ENCODE measurements around the gene MRPS7.

Gene MRPS7

GRCh38 chr17:75244133-75244866 is 17.4 kb upstream of the MRPS7 start:
- ChIA-PET CTCF (interaction anchor here (0.5 to 2.7 kb wide), 6 partner anchors 8 to 202 kb away, joined by 3 to 11 read pairs (median 3); partner anchors contain the start of genes GGA3 and MRPS7), POLR2A (no interaction called here)
- no peak for TF ChIP-seq ZNF202 (tag by site-specific recombination; IDR thresholded peaks at IDR 0.05; ENCODE audit: borderline replicate concordance)
- TF ChIP-seq GLIS2 (tag by site-specific recombination; IDR thresholded peaks at IDR 0.05): no peak
- no peak for TF ChIP-seq FEZF1 (tag by site-specific recombination; IDR thresholded peaks at IDR 0.05)
- TF ChIP-seq ZNF19 (tag by site-specific recombination; IDR thresholded peaks at IDR 0.05; ENCODE audit: low read depth): no peak
- no peak for TF ChIP-seq MEIS1 (CRISPR knock-in tag; IDR thresholded peaks at IDR 0.05; ENCODE audit: borderline replicate concordance)
- no peak for TF ChIP-seq ZNF555 (tag by site-specific recombination; conservative IDR thresholded peaks at IDR 0.05)
- no peak for TF ChIP-seq ZNF2 (tag by site-specific recombination; IDR thresholded peaks at IDR 0.05)
- no peak for TF ChIP-seq ZFP37 (tag by site-specific recombination; IDR thresholded peaks at IDR 0.05)
- TF ChIP-seq ZNF423 (tag by site-specific recombination; IDR thresholded peaks at IDR 0.05): no peak
- TF ChIP-seq INSM2 (tag by site-specific recombination; IDR thresholded peaks at IDR 0.05): no peak
- TF ChIP-seq ZNF544 (tag by site-specific recombination; IDR thresholded peaks at IDR 0.05): no peak
- TF ChIP-seq ZNF645 (tag by site-specific recombination; IDR thresholded peaks at IDR 0.05): no peak
- TF ChIP-seq ZBTB49 (tag by site-specific recombination; IDR thresholded peaks at IDR 0.05; ENCODE audit: low read depth): no peak
- no peak for TF ChIP-seq ZXDB (tag by site-specific recombination; IDR thresholded peaks at IDR 0.05)
- no peak for TF ChIP-seq ZNF501 (tag by site-specific recombination; IDR thresholded peaks at IDR 0.05)
- no peak for TF ChIP-seq HOXD13 (CRISPR knock-in tag; IDR thresholded peaks at IDR 0.05; ENCODE audit: borderline replicate concordance)
- Histone ChIP-seq H3K27ac (ENCODE audit: extremely low read depth, low read depth, low read length) (no peak overlapping the region), H3K4me3 (ENCODE audit: low read depth, low read length) (no peak overlapping the region), H3K4me1 (ENCODE audit: control insufficient read depth, insufficient read depth, low read length) (no peaks in the 10 kb centered on the region), H3K36me3 (ENCODE audit: control insufficient read depth in 2 of 2, insufficient read depth in 1 of 2, low read length in 2 of 2) (peaks cover 14 to 81% of the 10 kb centered on the region in 2 experiments; a peak in 2 of 3 replicates), H3K9me3 (ENCODE audit: control insufficient read depth, insufficient read depth, low read depth, low read length) (no peaks in the 10 kb centered on the region)

- POLR2A ChIA-PET: no interaction called here
- H3K4me3 ChIP-seq (ENCODE audit: low read depth, low read length): no peak overlapping the region
- peaks cover 9 to 74% of the 10 kb centered on the region in 2 experiments; a peak in 2 of 3 replicates for H3K36me3 ChIP-seq (ENCODE audit: control insufficient read depth in 2 of 2, insufficient read depth in 1 of 2, low read length in 2 of 2)
- no peak overlapping the region for H3K27ac ChIP-seq (ENCODE audit: extremely low read depth, low read depth, low read length)
- CTCF ChIA-PET: interaction anchor here (0.8 to 1.6 kb wide), 2 partner anchors 8 to 16 kb away, joined by 3 to 4 read pairs; partner anchors contain the start of genes GGA3 and MRPS7
- no peaks in the 10 kb centered on the region for H3K9me3 ChIP-seq (ENCODE audit: control insufficient read depth, insufficient read depth, low read depth, low read length)
- H3K4me1 ChIP-seq (ENCODE audit: control insufficient read depth, insufficient read depth, low read length): peaks cover 3% of the 10 kb centered on the region; the same call in 1 of the 2 replicates
- TF ChIP-seq ZNF18 (tag by site-specific recombination; IDR thresholded peaks at IDR 0.05) (no peak), SCRT1 (tag by site-specific recombination; IDR thresholded peaks at IDR 0.05; ENCODE audit: borderline replicate concordance) (no peak), ZNF391 (tag by site-specific recombination; IDR thresholded peaks at IDR 0.05; ENCODE audit: borderline replicate concordance, low read depth) (no peak), ZNF623 (tag by site-specific recombination; IDR thresholded peaks at IDR 0.05) (no peak), ZNF341 (tag by site-specific recombination; IDR thresholded peaks at IDR 0.05; ENCODE audit: low read depth) (no peak), ZNF292 (tag by site-specific recombination; IDR thresholded peaks at IDR 0.05; ENCODE audit: borderline replicate concordance, low read depth) (no peak), ZNF202 (tag by site-specific recombination; IDR thresholded peaks at IDR 0.05; ENCODE audit: borderline replicate concordance) (no peak), ZFP3 (tag by site-specific recombination; IDR thresholded peaks at IDR 0.05; ENCODE audit: low read depth) (no peak), ZNF214 (tag by site-specific recombination; IDR thresholded peaks at IDR 0.05; ENCODE audit: borderline replicate concordance) (no peak), KLF9 (tag by site-specific recombination; IDR thresholded peaks at IDR 0.05; ENCODE audit: low read depth) (no peak), BCL6B (tag by site-specific recombination; IDR thresholded peaks at IDR 0.05) (no peak), ZNF223 (tag by site-specific recombination; IDR thresholded peaks at IDR 0.05) (no peak)
These were observed 16.7 kb upstream of the MRPS7 start for GRCh38 chr17:75245011-75245410.

All from HEK293 (cell line).